HG02981 (cell line): ENCODE measurements around the gene VTCN1.
"Not testable (repeated sequence)": the region's sequence is repeated elsewhere in the genome, so short reads cannot be mapped to it uniquely, and the experiment has no call there.

ENCODE experiments used
- ATAC-seq: cut with Tn5 transposase; IDR thresholded peaks from one replicate; pipeline ENCODE4 v1.9.1; 2021; ENCODE audit warnings: mild to moderate bottlenecking, moderate library complexity; ENCODE audit not compliant: unreplicated experiment

The VTCN1 gene, protein sequence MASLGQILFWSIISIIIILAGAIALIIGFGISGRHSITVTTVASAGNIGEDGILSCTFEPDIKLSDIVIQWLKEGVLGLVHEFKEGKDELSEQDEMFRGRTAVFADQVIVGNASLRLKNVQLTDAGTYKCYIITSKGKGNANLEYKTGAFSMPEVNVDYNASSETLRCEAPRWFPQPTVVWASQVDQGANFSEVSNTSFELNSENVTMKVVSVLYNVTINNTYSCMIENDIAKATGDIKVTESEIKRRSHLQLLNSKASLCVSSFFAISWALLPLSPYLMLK

DNA sequence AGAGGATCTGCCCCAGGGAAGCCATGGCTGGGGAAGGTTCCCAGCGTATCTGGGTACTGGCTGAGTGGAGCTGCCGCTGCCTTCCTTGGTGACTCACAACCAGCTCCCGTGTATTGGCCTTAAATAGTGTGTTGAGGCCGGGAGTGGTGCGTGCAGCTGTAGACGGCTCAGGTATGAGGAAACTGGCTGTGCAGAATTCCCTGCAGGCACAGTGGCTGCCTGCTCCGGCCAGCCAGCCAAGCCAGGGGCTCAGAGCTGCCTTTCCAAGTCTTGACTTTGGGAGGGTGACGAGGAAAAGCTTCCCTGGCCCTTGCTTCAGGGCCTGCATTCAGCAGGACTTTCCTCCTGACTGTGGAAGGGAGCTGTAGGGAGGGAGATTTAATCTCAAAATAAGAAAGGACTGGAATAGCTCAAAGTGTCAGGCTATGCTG lies at the start of gene VTCN1:
Gene VTCN1, minus strand, starts transcription at position 97 of the 431 bp plus-strand sequence. Its CDS starts 72 bp downstream, at position 25.
- no peak for ATAC-seq

DNA sequence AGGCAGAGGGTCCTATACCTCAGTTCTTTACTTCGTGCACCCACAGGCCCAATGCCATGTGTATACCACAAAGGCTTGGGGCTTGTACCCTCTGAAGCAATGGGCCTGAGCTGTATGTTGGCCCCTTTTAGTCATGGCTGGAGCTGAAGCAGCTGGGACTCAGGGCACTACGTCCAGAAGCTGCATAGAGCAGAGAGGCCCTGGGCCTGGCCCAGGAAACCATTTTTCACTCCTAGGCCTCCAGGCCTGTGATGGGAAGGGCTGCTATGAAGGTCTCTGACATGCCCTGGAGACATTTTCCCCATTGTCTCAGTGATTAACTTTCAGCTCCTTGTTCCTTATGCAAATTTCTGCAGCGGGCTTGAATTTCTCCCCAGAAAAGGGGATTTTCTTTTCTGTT lies 48.1 kb upstream of the VTCN1 start:
- ATAC-seq, result no peak

DNA sequence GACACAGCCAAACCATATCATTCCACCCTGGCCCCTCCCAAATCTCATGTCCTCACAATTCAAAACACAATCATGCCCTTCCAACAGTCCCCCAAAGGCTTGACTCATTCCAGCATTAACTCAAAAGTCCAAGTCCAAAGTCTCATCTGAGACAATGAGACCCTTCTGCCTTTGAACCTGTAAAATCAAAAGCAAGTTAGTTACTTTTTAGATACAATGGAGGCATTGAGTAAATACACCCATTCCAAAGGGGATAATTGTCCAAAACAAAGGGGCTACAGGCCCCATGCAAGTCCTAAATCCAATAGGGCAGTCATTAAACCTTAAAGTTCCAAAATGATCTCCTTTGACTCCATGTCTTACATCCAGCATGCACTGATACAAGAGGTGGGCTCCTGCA lies 47.3 kb upstream of the VTCN1 start:
- not testable (repeated sequence) for ATAC-seq

DNA sequence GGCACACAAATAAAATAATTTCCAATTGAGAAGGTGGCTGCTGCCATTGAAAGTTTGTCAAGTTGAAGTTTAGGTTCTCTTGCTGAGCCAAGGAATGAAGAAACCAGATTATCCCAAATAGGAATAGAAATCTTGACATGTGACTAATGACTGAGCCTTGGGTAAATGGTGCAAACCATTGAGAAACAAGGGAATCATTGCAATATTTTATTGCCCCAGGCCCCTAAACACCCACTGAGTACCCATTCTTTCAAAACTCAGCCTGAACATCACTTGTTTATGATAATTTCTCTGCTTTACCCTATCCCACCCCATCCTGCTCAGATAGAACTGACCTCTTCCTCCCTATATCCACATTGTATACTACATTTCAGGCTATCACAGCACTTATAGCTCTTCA lies 46.6 kb upstream of the VTCN1 start:
- no peak for ATAC-seq

DNA sequence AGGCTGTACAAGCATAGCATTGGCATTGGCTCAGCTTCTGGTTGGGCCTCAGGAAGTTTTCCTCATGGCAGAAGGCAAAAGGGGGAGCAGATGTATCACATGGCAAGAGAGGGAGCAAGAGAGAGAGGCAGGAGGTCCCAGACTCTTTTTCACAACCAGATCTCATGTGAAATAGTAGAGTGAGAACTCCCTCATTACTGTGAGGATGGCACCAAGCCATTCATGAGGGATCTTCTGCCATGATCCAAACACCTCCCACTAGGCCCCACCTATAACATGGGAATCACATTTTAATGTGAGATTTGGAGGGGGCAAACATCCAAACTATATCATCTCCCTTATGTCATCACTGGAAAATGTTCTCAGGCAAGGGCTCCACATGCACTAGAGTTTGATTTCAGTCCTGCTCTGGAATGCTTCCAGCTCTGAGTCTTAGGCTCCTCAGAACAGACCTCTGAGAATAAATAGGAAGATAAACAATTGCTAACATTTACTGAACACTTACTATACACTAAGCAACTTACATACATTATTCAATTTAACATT lies 39.4 kb upstream of the VTCN1 start:
- no peak for ATAC-seq

DNA sequence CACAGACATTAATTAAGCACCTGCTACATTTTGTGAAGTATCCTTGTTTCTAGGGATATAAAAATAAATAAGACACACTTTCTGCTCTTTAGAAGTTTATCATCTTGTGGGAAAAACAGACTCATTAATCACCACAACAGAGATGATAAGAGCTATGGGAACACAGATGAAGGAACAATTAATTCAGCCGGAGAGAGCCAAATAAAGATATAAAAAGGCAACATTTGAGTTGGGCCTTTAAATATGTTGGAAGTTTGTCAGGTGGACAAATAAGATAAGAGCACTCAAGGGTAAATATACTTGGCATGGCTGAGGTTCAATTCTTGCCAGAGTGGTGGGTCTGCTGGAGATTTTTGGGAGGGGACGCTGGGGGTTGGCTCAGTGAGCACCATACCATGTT lies 34.2 kb upstream of the VTCN1 start:
- ATAC-seq, result no peak

DNA sequence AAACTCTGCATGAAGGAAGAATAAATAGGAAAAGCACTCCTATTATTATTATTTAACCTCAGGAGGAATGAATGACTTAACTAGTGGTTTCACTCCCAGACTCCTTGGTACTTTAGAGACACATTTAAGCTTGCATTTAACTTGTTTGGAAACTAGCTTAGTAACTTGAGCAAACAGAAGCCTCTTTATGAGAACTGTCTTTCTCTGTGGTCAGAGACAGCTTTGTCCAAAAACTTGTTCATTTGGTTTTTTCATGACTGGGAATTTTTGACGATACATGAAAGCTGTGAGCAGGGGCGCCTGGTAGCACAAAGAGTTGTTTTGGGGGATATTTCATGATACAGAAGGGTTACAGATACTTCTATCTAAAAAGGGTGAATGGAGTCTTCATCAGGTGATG lies 33.6 kb upstream of the VTCN1 start:
- ATAC-seq, result no peak

DNA sequence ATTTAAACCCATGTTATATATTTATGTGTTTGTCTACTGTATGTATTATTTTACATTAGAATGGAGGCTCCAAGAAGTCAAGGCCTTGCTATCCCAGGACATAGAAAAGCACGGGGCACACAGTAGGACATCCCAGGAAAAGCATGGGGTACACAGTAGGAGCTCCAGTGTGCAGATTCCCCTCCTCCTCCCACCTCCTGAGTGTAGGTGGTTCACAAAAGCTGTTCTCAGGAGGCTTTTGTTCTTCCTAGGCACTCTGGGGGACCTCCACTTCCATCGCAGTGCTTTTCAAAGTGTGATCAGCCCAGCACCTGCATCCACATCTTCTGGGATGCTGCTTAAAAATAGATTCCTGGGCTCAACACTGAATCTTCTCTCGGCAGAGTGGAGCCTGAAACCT lies 30.8 kb upstream of the VTCN1 start:
- no peak for ATAC-seq

DNA sequence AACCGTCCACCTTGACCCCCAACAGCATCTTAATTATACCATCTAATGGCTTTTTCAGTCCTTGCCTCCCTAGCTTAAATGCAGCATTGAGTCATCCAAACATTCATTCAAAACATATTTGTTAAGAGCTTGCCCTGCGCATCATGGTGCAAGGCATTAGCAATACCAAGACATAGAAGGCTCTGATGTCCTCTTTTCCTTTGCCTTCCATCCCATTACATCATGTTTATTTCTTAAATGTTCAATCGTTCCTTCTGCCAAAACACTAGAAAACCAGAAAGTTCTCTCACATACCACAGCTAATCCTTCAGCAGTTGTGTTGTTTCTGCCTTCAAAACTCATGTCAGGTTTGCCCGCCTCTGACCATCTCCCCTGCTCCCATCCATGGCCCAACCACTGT lies 29.8 kb upstream of the VTCN1 start:
- ATAC-seq, result no peak

DNA sequence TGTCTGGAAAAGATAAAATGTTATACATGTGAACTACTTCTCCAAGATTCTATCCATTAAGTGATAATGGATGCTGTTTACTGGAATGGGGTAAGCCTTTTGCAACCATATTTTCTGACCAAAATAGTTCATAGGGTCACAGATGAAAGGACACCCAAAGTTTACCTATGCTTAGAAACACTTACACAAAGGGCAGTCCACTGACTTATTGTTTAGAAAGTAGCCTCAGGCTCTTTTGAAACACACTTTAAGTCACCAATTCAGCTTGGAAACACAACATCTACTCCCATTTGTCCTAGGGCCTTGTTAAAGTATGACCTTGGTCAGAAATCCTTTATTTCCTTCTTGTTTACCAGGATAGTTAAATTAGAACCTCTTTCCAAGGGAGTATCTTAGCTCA lies 28.7 kb upstream of the VTCN1 start:
- no peak for ATAC-seq

DNA sequence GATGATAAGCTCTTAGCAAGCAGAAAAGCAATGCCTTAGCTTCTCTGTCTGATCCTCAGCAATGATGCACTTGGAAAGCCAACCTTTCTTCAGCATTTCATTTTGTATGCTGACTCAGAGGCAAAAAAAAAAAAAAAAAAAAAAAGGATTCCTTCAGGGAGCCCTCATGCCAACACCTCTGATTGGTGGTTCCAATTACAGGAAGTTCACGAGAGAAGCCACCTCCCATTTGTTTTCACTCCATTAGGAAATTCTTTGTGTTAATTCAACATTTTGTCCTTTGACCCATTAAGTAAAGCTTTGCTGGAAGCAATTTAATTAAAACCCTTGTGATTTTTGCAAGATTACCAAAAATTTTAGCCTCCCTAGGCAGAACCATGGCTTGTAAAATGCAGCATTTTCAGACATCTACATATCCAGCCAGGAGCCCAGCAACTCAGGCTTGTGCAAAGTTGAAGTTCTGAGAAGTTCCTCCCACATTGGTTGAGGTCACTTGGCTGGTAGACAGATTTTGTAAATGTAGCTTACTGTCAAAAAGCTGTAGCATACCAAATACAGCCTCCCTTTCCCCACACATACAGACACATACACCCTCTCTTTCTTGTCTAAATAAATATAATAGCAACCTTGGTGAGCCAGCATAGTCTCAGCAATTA lies 27.1 kb upstream of the VTCN1 start:
- no peak for ATAC-seq

DNA sequence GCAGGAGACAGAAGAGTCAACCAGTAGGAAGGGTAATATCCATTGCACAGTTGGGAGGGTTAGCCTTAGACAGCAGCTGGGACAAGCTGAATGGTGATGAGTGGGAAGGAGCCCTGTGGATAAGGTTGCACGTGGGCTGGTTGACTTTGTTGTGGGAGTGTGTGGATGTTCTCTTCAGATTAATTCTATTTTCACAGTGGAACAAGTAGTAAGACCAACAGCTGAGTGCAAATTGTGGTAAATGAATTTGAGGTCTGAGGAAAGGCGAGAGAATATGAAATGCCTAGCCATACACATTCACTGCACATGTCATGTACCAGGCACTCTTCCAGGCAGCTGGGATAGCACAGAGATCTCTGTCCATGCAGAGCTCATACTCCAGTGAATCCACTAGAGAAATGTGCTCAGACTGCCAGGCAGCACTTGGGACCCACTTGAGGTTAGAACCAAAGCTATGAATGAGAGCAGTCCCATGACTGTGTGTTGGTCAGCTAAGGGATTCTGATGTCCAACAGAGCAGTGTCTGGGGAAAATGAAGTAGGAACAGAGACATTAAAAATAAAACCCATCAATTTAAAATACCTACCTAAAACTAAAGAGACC lies 25.2 kb upstream of the VTCN1 start:
- ATAC-seq, result no peak

DNA sequence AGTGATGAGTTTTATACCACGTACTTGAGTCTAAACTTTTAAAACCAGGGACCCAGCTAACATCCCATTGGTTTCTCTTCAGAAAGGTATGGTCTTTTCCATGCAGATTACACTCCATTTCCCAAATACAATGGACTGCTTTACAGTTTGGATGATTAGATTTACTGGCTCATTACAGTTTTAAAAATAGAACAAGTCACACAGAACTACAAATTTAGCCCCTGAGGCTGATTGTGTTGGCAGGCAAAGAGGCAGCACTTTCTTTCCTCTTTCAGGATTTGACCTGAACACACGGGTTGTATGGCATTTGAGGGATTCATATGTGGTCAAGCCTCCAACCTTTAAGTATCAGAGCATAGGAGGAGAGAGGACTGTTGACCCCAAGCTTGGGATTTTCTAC lies 21.8 kb upstream of the VTCN1 start:
- ATAC-seq, result no peak

DNA sequence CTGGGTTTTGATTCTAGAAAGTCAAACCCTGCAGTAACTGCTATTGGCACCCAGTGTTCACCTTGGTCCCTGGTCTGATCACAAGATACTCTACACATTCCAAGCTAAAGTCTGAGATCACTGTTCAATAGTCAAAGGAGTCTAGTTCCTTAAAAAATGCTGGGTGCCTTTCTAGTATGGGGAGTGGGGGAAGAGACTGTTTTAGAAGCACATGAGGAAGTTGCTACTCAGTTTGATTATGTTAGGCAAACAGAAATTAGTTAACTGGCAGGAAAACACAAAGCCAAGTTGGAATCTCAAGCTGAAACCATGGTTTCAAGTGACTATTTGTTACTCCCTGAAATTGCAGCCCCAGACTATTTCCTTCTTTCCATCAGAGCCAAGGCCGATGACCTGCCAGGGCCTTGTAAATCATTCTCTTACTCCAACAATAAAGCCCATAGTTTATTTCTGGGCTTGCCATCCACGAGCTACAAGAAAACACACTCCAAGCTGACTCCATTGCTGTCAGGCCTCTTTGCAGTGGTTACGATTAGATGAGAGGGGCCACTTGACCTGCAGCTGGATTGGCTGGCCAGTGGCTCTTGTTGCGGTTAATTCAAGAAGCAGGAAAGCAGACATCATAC lies 21.1 kb upstream of the VTCN1 start:
- no peak for ATAC-seq

DNA sequence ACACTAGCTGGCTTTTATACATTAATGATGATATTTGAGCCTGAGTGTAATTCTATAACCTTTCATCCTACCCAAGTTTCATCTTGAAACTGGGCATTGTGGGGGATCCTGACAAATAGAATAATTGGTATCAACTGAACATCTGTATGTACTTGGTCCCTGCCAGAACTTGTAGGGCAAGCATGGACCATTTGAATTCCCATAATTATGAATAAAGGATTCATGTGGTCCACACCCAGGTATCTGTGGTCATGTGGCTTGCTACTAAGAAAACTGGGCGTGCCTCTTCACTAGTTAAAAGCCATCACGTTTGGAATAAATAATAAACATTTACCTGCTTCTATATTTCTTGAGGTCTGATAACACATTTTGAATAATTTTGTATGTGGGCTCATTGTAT lies 20.6 kb upstream of the VTCN1 start:
- ATAC-seq, result no peak

DNA sequence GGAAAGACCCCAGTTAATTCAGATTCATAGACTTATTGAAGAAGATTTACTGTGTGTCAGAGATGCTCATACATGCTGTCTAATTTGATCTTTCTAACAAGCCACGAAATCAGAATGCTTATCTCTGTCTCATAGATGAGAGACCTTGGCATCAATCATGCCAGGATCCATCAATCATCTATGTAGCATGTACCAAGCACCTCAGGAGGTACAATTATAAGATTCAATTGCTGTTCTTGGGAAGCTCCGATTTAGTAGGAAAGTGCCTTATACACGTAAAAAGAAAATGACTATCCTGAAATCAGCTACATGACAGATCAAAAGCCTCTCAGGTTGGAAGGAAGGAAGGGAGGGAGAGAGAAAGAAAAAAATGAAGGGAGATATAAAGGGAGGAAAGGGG lies 18.5 kb upstream of the VTCN1 start:
- no peak for ATAC-seq

DNA sequence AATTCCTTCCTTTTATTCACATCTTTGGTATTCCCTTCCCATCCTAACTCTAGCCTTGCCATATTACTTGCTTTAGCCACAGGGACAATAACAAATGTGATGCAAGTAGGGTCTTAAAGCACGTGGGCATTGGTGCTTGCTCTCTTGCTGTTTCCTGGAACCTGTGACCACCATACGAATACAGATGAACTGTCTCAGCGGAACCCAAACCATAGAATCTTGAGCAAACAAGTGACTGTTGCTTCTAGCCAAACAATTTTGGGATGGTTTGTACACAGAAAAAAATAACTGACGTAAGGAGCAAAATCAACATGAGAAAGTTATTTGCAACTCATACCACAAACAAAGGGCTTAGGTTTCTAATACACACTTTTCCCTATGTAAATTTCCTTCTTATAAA lies 15.2 kb upstream of the VTCN1 start:
- ATAC-seq, result no peak

DNA sequence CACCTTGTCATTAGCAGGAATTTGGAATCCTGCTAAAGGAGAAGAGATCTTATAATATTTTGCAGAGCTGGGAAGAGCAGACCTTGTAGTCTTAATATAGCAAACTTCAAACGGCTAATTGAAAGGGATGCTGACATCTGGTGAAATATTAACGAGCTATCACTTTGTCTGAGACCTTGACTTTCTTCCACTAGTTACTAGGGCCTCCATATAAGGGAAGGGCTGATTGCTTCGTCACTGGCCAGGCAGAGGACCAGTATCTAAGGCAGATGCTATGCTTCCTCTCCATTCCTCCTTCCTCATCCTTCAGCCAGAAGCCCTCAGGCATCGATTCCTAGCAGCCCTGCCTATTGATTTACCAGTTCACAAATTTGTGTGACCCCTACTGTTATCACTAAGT lies 6.0 kb upstream of the VTCN1 start:
- no peak for ATAC-seq

DNA sequence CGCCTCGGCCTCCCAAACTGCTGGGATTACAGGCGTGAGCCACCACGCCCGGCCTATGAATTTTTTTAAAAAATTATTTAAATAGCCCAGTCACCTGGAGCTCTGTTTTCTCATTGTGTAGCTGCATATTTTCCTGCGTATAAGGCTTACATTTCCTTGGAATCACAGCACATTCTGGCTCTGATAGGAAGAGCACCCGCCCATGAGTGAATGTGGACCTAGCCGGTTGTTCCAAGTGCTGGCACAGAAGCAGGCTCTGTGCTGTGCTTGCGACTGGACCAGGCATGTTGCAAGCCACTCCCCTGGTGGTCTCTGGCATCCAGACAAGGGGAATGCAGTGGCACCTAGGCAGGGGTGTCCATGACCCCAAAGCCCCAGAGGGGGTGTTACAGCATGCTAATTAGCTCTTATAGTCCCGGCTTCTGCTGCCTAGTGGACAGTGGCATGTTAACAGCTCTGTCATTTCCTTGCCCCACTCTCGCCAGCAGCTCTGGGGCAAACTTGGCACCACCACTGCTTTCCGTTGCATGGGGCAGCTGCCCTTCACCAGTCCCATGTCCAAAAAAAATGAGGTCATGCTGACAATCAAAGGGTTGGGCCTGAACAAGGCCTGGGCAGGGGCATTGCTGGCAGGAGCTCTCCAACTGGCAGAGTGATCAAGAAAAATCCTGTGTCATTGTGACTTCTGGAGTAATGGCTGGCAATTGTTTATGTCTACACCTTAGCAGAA lies 5.2 kb upstream of the VTCN1 start:
- ATAC-seq, result no peak

DNA sequence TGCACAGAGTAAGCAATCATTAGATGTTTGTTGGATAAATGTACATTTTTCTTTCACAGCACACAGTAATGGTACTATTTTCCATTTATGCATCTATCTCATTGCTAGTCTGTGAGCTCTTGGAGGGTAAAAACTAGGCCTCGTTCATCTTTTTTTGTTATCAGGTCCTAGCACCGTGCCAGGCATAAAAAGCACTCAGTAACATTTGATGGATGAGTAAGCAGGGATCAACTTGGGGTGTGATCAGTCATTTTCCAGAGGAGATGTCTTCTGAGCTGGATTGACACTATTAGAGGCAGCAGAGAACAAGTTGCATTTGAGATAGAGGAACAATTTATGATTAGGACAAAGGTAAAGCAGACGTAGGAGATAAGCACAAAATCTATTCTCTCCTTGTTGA lies 4.3 kb upstream of the VTCN1 start:
- ATAC-seq, result no peak

DNA sequence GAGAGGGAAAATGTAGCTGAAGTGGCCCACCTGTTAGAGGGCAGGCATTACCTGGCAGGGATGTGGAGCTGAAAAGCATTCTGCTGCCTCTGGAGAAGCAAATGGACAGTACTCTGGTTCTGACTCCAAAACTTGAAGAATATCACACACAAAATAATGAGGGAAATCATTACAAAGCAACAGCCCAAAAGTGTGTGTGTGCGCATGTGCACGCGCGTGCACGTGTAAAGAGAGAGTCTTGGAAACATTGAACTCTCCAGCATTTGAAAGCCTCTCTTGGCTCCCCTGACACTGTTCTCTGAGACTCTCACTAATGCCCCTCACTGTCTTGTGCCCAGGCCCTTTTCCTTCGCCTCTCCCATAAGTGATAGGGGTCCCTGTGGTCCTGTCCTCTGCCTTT lies 2.3 kb upstream of the VTCN1 start:
- ATAC-seq, result no peak
